ENCODE measurements around the gene BMP3. TPM values are rescaled to one million over a fixed set of nuclear protein-coding genes. Genes with fewer than 3 reads are reported as not detected.

The BMP3 gene
- total and polyA plus RNA-seq, 4 donors: 0.47 TPM; not detected in 3

- TF ChIP-seq JUND (IDR thresholded peaks at IDR 0.05) (no peak), HNF4A (conservative IDR thresholded peaks at IDR 0.05) (no peak), ATF3 (IDR thresholded peaks at IDR 0.05) (no peak), MAX (IDR thresholded peaks at IDR 0.05) (no peak), SP1 (IDR thresholded peaks at IDR 0.05) (no peak), RXRA (IDR thresholded peaks at IDR 0.05) (no peak)
Observed at GRCh38 chr4:81062001-81062400, 31.5 kb downstream of the BMP3 start (continued).

GRCh38 chr4:81065446-81065845, 34.9 kb downstream of the BMP3 start:
- H3K27me3 ChIP-seq (ENCODE audit: control insufficient read depth in 4 of 4, insufficient read depth in 4 of 4, low read length in 3 of 4): no peaks in the 10 kb centered on the region
- 57% methylated on average over 5 of the region's 5 CpGs for WGBS

More at GRCh38 chr4:81065446-81065845, 34.9 kb downstream of the BMP3 start:
- DNase-seq (ENCODE audit: low spot score): no peak
- no peak for TF ChIP-seq RAD21 (IDR thresholded peaks at IDR 0.05)
- no peak for TF ChIP-seq NR2F2 (IDR thresholded peaks at IDR 0.05)
- TF ChIP-seq CTCF (IDR thresholded peaks at IDR 0.05; ENCODE audit: low read depth, low read length, missing input control): no peak
- TF ChIP-seq GABPA (IDR thresholded peaks at IDR 0.05 in 1 of 2, conservative IDR thresholded peaks at IDR 0.05 in 1 of 2): no peak
- no peak for TF ChIP-seq ATF3 (IDR thresholded peaks at IDR 0.05)
- TF ChIP-seq REST (IDR thresholded peaks at IDR 0.05): no peak
- no peak for TF ChIP-seq HNF4A (conservative IDR thresholded peaks at IDR 0.05)
- TF ChIP-seq HNF4G (IDR thresholded peaks at IDR 0.05): no peak
- no peak for TF ChIP-seq JUND (IDR thresholded peaks at IDR 0.05)
- no peak for TF ChIP-seq YY1 (IDR thresholded peaks at IDR 0.05)
- Histone ChIP-seq H3K4me1 (ENCODE audit: control insufficient read depth in 4 of 4, insufficient read depth in 4 of 4, low read length in 3 of 4) (peaks cover 4 to 5% (median 4%) of the 10 kb centered on the region in 4 donors), H3K9ac (ENCODE audit: low read depth in 1 of 2, low read length in 2 of 2) (no peak overlapping the region), H3K4me3 (ENCODE audit: low read depth in 1 of 3, low read length in 3 of 3) (no peak overlapping the region), H3K9me3 (ENCODE audit: control insufficient read depth in 4 of 4, low read length in 3 of 4) (no peaks in the 10 kb centered on the region), H3K36me3 (ENCODE audit: control insufficient read depth in 4 of 4, insufficient read depth in 3 of 4, low read depth in 1 of 4, low read length in 3 of 4) (no peaks in the 10 kb centered on the region), H3K27ac (ENCODE audit: low read depth in 1 of 2, low read length in 2 of 2) (no peak overlapping the region)
